A549 (cell line): ENCODE measurements around the gene SPSB4. TPM values are rescaled to one million over a fixed set of nuclear protein-coding genes. Genes with fewer than 3 reads are reported as not detected.

Experiments
- ATAC-seq, 2 experiments: fragments of 200-7000 bp in 1 of 2; fragments of >200 bp in 1 of 2; cut with Nextera tagmentation in 1 of 2; cut with Tn5 transposase in 1 of 2; 3 replicates each; pipeline versions ENCODE4 v1.8.0 to v1.9.1; 2018 to 2020; ENCODE audit warnings: mild to moderate bottlenecking in 1 of 2, moderate library complexity in 1 of 2
- CTCF ChIA-PET: fragments of 300-600 bp; sonication (Branson Sonifier 250); formaldehyde crosslinking; extraction: SDS; loops from one replicate; lab custom pipeline; 2021; ENCODE audit warnings: antibody characterized with exemption, inconsistent platforms; lab: Yijun Ruan, JAX
- POLR2A ChIA-PET: fragments of 350-600 bp; formaldehyde crosslinking; extraction: SDS; loops from one replicate; lab custom pipeline; 2021; ENCODE audit warnings: antibody characterized with exemption, inconsistent platforms; lab: Yijun Ruan, JAX
- DNase-seq, 2 experiments: peaks; one replicate each; pipeline versions ENCODE4 v3.0.0 to v3.0.0-alpha.2; 2011 to 2016; ENCODE audit warnings: low read depth in 1 of 2, low spot score in 1 of 2
- FAIRE-seq: peaks from 2 replicates; lab custom pipeline; 2011; peaks lifted over from hg19 to GRCh38; lab: Jason Lieb, UNC
- H3K27ac ChIP-seq, 2 experiments: fragments of >200 bp; sonication (Bioruptor Twin); formaldehyde crosslinking; 3 replicates each; pipeline ENCODE4 v1.5.1; 2016 to 2017
- H3K4me1 ChIP-seq: fragments of >200 bp; sonication (Bioruptor Twin); formaldehyde crosslinking; 3 replicates; pipeline ENCODE4 v1.6.1; 2016
- H3K4me2 ChIP-seq: fragments of >200 bp; sonication (Bioruptor Twin); formaldehyde crosslinking; 3 replicates; pipeline ENCODE4 v1.6.1; 2016
- H3K4me3 ChIP-seq: fragments of >200 bp; sonication (Bioruptor Twin); formaldehyde crosslinking; 3 replicates; pipeline ENCODE4 v1.5.1; 2016
- H3K9me3 ChIP-seq: fragments of >200 bp; sonication (Bioruptor Twin); formaldehyde crosslinking; 3 replicates; pipeline ENCODE4 v1.6.1; 2016
- BCL3 ChIP-seq: fragments of >200 bp; sonication (Bioruptor Twin); formaldehyde crosslinking; IDR thresholded peaks from 3 replicates; pipeline ENCODE4 v1.6.1; 2016
- CBX2 ChIP-seq: fragments of 200-600 bp; sonication (generic); IDR thresholded peaks from 2 replicates; pipeline ENCODE4 v1.6.1; 2016; ENCODE audit warnings: low read depth, mild to moderate bottlenecking, borderline replicate concordance
- E2F6 ChIP-seq: IDR thresholded peaks from 2 replicates; pipeline ENCODE4 v1.6.1; 2012; ENCODE audit warnings: low read depth, borderline replicate concordance
- EHMT2 ChIP-seq: fragments of 200-600 bp; sonication (generic); IDR thresholded peaks from 2 replicates; pipeline ENCODE4 v1.6.1; 2016; ENCODE audit warnings: antibody characterized with exemption, low read depth, mild to moderate bottlenecking, moderate library complexity
- EP300 ChIP-seq, 2 experiments: fragments of >200 bp; sonication (Bioruptor Twin); formaldehyde crosslinking; IDR thresholded peaks; 2 replicates in 1 of 2; 3 replicates in 1 of 2; pipeline ENCODE4 v1.6.1; 2016 to 2017
- FOSL2 ChIP-seq, 2 experiments: fragments of 450-650 bp in 1 of 2; fragments of >200 bp in 1 of 2; sonication (Bioruptor Twin) in 1 of 2; formaldehyde crosslinking; IDR thresholded peaks; 2 replicates each; pipeline versions ENCODE4 v1.5.0 to v1.6.1; 2016 to 2020; ENCODE audit warnings: mild to moderate bottlenecking in 1 of 2, moderate library complexity in 1 of 2
- HDAC2 ChIP-seq: fragments of 200-600 bp; sonication (generic); IDR thresholded peaks from 2 replicates; pipeline ENCODE4 v1.6.1; 2016
- HMGXB4 ChIP-seq: fragments of 250-450 bp; sonication (Bioruptor Pico); IDR thresholded peaks from 2 replicates; pipeline ENCODE4 v1.5.0; 2021; ENCODE audit warnings: mild to moderate bottlenecking, moderate library complexity, borderline replicate concordance
- HOXB13 ChIP-seq: fragments of 250-450 bp; sonication (Bioruptor Pico); IDR thresholded peaks from 2 replicates; pipeline ENCODE4 v1.5.0; 2020; ENCODE audit warnings: low read depth, mild to moderate bottlenecking, moderate library complexity
- KDM1A ChIP-seq: fragments of 200-600 bp; sonication (generic); IDR thresholded peaks from 2 replicates; pipeline ENCODE4 v1.6.1; 2016; ENCODE audit warnings: low read depth, mild to moderate bottlenecking
- KDM5A ChIP-seq: fragments of 200-600 bp; sonication (generic); IDR thresholded peaks from 2 replicates; pipeline ENCODE4 v1.6.1; 2016; ENCODE audit warnings: antibody characterized with exemption, mild to moderate bottlenecking
- MAX ChIP-seq: IDR thresholded peaks from 2 replicates; pipeline ENCODE4 v1.6.1; 2012
- NPAS2 ChIP-seq: fragments of 250-450 bp; sonication (Bioruptor Pico); IDR thresholded peaks from 2 replicates; pipeline ENCODE4 v1.8.0; 2022; ENCODE audit warnings: mild to moderate bottlenecking, moderate library complexity, borderline replicate concordance
- NR3C1 ChIP-seq: fragments of >200 bp; sonication (Bioruptor Twin); formaldehyde crosslinking; IDR thresholded peaks from 3 replicates; pipeline ENCODE4 v1.6.1; 2017
- PBX3 ChIP-seq: IDR thresholded peaks from 2 replicates; pipeline ENCODE4 v1.6.1; 2012
- POLR2A ChIP-seq: IDR thresholded peaks from 2 replicates; pipeline ENCODE4 v1.6.1; 2012; ENCODE audit warnings: mild to moderate bottlenecking, low read length
- RAD21 ChIP-seq, 2 experiments: fragments of >200 bp in 1 of 2; sonication (Bioruptor Twin) in 1 of 2; formaldehyde crosslinking in 1 of 2; IDR thresholded peaks in 1 of 2; conservative IDR thresholded peaks in 1 of 2; 2 replicates in 1 of 2; 3 replicates in 1 of 2; pipeline ENCODE4 v1.6.1; 2012 to 2018; ENCODE audit warnings: inconsistent platforms in 1 of 2
- RARB ChIP-seq: fragments of 250-450 bp; sonication (Bioruptor Pico); IDR thresholded peaks from 2 replicates; pipeline ENCODE4 v1.8.0; 2021; ENCODE audit warnings: mild to moderate bottlenecking, moderate library complexity
- RCOR1 ChIP-seq: fragments of 150-350 bp; IDR thresholded peaks from 2 replicates; pipeline ENCODE4 v1.6.1; 2014; ENCODE audit warnings: antibody characterized with exemption, low read length, low read depth
- REST ChIP-seq: fragments of 200-600 bp; sonication (generic); IDR thresholded peaks from 2 replicates; pipeline ENCODE4 v1.6.1; 2016; ENCODE audit warnings: antibody characterized with exemption, mild to moderate bottlenecking, moderate library complexity
- RNF2 ChIP-seq: fragments of 200-600 bp; sonication (generic); IDR thresholded peaks from 2 replicates; pipeline ENCODE4 v1.6.1; 2016; ENCODE audit warnings: low read depth, mild to moderate bottlenecking, antibody characterized with exemption, moderate library complexity, borderline replicate concordance
- SREBF2 ChIP-seq: fragments of 450-650 bp; IDR thresholded peaks from 2 replicates; pipeline ENCODE4 v1.6.1; 2014; ENCODE audit warnings: mild to moderate bottlenecking, moderate library complexity
- ZNF302 ChIP-seq: fragments of 250-450 bp; sonication (Bioruptor Pico); IDR thresholded peaks from 2 replicates; pipeline ENCODE4 v1.9.0; 2021; ENCODE audit warnings: inconsistent platforms, mild to moderate bottlenecking, moderate library complexity
- WGBS: methylation state at CpG from one replicate; pipeline ENCODE4 v1.1.6; 2017; ENCODE audit errors: missing lambda C conversion rate; 5-methylcytosine and 5-hydroxymethylcytosine counted together
- polyA plus RNA-seq, 4 experiments: library from polyadenylated mRNA; depleted of rRNA in 3 of 4; stranded (reverse); fragments of >200 nt; fragmentation: RNase III in 1 of 4; extraction: RNeasy Plus Mini Kit Qiagen cat#74134 plus additional on column Dnase treatment in 1 of 4; gene quantifications; 2 replicates in 3 of 4; 3 replicates in 1 of 4; pipeline ENCODE4 v1.2.3, GENCODE V29; 2011 to 2017

Gene SPSB4
- polyA plus RNA-seq, 2 of the 4 experiments (the other 2 are of a cell fraction) = 0.03 to 0.04 TPM

GRCh38 chr3:141074529-141074928, 23.4 kb downstream of the SPSB4 start:
- TF ChIP-seq EP300 (IDR thresholded peaks at IDR 0.05) (no peak), KDM1A (no peak), RCOR1 (no peak), KDM5A (no peak), HOXB13 (CRISPR knock-in tag) (no peak), RARB (CRISPR knock-in tag) (no peak), HDAC2 (no peak), E2F6 (no peak), HMGXB4 (no peak), ZNF302 (CRISPR knock-in tag) (no peak), FOSL2 (IDR thresholded peaks at IDR 0.05) (no peak), FOSL2 (CRISPR knock-in tag; IDR thresholded peaks at IDR 0.05) (no peak), NPAS2 (CRISPR knock-in tag) (no peak), CBX2 (no peak)
- H3K9me3 ChIP-seq = no peaks in the 10 kb centered on the region
- no peak overlapping the region for H3K4me2 ChIP-seq
- 78% methylated on average over 9 of the region's 9 CpGs for WGBS
- no peak overlapping the region for H3K27ac ChIP-seq
- ChIA-PET CTCF (interaction anchor here (2.8 kb wide), 1 partner anchor 31 kb away, joined by 8 read pairs; no protein-coding TSS in a partner anchor), POLR2A (no interaction called here)
- no peak overlapping the region for H3K4me3 ChIP-seq
- H3K4me1 ChIP-seq = no peaks in the 10 kb centered on the region
- DNase-seq (no peak), ATAC-seq (no peak), FAIRE-seq (no peak)

- ChIA-PET POLR2A (no interaction called here), CTCF (interaction anchor here (1.1 to 2.8 kb wide), 2 partner anchors 9 to 30 kb away, joined by 3 to 8 read pairs; no protein-coding TSS in a partner anchor)
- Histone ChIP-seq H3K4me3 (no peak overlapping the region), H3K9me3 (no peaks in the 10 kb centered on the region), H3K27ac (no peak overlapping the region)
- 77% methylated on average over 9 of the region's 12 CpGs for WGBS
- no peak for DNase-seq
- TF ChIP-seq RNF2 = no peak
- no peak for TF ChIP-seq REST
- no peak for TF ChIP-seq BCL3
- no peak for TF ChIP-seq MAX
- TF ChIP-seq HOXB13 (CRISPR knock-in tag) = no peak
- no peak for TF ChIP-seq NR3C1
- no peak for TF ChIP-seq RCOR1
- no peak for TF ChIP-seq PBX3
- TF ChIP-seq POLR2A = no peak
- no peak for TF ChIP-seq RAD21 (conservative IDR thresholded peaks at IDR 0.05 in 1 of 2, IDR thresholded peaks at IDR 0.05 in 1 of 2)
- TF ChIP-seq NPAS2 (CRISPR knock-in tag) = no peak
- no peak for TF ChIP-seq EHMT2
- no peak for TF ChIP-seq RARB (CRISPR knock-in tag)
- no peak for TF ChIP-seq SREBF2
- TF ChIP-seq, all 56 proteins: peak for 0
- no peaks in the 10 kb centered on the region for H3K4me1 ChIP-seq
- no peak overlapping the region for H3K4me2 ChIP-seq
- ATAC-seq (no peak), FAIRE-seq (no peak)
These were observed 25.1 kb downstream of the SPSB4 start for GRCh38 chr3:141076036-141076773.
